ENCODE results near the gene CD79B.

DNA sequence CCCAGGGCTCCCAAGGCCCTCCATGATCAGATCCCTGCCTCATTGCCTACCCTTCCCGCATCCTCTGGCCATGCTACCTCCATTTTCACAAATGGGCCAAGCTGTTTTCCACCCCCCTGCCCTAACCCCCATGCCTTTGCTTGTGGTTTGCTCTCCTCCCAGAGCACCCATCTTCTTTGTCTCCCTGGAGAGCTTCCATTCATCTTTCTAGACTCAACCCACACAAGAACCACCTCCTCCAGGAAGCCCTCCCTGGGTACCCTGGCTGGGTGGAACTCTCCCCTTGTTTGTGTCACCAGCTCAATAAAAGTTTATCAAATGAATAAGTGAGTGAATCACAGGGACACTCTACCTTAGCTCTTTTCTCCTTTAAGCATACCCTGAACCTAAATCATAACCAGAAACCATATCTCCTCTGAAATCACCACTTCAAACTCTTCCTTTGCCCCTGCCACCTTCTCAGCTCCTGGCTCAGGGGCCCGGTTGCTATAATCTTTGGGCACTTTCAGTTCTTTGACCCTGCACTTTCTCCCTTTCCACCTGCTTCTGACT, 43.5 kb upstream of the CD79B start:
- TF ChIP-seq, protein P1, sequence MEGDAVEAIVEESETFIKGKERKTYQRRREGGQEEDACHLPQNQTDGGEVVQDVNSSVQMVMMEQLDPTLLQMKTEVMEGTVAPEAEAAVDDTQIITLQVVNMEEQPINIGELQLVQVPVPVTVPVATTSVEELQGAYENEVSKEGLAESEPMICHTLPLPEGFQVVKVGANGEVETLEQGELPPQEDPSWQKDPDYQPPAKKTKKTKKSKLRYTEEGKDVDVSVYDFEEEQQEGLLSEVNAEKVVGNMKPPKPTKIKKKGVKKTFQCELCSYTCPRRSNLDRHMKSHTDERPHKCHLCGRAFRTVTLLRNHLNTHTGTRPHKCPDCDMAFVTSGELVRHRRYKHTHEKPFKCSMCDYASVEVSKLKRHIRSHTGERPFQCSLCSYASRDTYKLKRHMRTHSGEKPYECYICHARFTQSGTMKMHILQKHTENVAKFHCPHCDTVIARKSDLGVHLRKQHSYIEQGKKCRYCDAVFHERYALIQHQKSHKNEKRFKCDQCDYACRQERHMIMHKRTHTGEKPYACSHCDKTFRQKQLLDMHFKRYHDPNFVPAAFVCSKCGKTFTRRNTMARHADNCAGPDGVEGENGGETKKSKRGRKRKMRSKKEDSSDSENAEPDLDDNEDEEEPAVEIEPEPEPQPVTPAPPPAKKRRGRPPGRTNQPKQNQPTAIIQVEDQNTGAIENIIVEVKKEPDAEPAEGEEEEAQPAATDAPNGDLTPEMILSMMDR (IDR thresholded peaks at IDR 0.05) = no peak
- TF ChIP-seq POLR2A (IDR thresholded peaks at IDR 0.05) = no peak

Measured in body of pancreas (tissue), 4 donors.